Stimulated activated naive CD4-positive, alpha-beta T cell treated with Interleukin-2 at 50 U/mL for 16 hours (primary cell): Measurements from ENCODE around the gene ABCC8.

Source experiments
- DNase-seq: peaks from one replicate; lab custom pipeline; 2025; lab: John Stamatoyannopoulos, UW

Gene ABCC8

GRCh38 chr11:17403980-17404759, 72.5 kb downstream of the ABCC8 start:
- no peak for DNase-seq

GRCh38 chr11:17402486-17402885, 74.2 kb downstream of the ABCC8 start:
- no peak for DNase-seq

DNA sequence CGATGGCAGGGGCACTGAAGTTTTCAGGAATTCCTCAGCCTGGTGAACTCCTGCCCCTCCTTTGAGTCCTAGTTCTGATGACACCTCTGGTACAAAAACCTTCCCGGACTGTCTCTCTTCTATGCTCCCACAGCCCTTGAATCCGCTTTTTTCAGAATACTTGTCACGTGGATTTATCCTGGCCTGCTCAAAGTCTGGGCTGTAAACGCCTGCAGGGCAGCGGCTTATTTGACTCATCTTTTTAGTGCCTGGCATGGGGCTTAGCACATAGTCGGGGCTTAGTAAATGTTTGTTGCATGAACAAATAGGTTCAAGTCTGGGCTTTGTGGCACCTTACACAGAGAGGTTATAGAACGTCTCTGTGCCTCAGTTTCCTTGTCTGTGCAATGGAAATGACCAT, 74.8 kb downstream of the ABCC8 start:
- no peak for DNase-seq

- DNase-seq: no peak
Observed at GRCh38 chr11:17401316-17401715, 75.3 kb downstream of the ABCC8 start.

DNA sequence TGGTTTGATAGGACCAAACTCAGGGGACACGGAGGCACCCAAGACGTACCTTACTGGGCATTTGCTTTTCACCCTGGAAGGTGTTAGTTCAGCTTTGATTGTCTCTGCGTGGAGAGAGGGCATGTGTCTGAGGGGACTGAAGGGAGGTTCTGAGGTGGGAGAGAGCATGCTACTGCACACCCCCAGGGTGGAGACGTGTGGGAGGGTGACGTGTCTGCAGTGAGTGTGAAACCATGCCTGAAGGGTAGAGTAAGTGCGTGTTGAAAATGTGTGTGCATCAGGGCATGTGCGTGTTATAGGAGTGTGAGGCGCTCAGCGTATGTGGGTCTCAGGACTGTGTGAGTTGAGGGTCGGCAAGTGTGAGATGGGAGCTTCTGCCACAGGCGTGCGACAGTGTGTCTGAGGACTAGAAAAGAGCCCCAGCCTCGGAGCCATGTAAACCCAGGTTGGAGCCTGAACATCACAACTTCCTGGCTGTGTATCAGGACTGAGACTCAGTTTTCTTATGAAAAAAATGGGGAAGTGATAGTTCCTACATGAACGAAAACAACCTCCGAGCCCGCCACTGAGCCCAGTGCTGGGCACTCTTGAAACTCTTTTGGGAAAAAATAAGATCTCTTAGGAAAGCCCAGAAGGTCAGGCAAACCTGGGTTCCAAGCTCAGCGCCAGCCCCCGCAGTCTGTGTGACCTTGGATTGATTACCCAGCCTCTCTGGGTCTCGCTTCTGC, 76.4 kb downstream of the ABCC8 start:
- DNase-seq: no peak

GRCh38 chr11:17399236-17399635, 77.4 kb downstream of the ABCC8 start:
- DNase-seq: no peak

GRCh38 chr11:17397311-17398002, 79.2 kb downstream of the ABCC8 start:
- DNase-seq: no peak

DNA sequence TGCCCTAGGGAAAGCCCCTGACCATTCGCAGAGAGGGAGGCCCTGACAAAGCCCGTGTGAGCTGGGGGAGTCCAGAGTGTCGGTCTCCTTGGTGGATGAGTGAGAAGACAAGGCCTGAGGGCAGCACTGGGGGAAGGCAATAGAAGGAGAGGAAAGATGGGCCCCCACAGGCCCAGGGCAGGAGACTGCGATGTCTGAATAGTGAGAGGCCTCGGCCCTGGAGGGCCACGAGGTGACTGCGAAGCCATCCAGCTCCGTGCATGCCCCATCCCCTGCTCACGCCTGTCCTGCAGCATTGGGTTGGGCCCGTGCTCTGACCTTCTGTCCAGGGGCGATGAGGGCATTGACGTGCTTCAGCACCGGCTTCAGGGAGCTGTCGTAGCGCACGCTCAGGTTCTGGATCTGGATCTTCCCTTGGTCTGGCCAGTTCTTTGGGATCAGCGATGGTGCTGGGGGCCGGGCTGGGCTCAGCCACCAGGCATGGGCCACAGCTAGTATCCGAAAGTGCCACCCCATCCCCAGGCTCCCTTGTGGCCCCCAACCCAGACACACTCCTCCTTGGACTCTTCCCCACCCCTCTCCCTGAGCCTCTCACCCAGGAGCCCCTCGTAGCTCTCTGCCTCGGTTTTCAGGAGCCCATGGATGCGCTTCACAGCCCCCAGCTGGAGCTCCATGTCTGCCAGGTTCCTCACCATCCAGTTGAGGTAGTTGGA, 79.9 kb downstream of the ABCC8 start:
- no peak for DNase-seq

- DNase-seq: no peak
Observed at GRCh38 chr11:17395978-17396377, 80.7 kb downstream of the ABCC8 start.

GRCh38 chr11:17395554-17395961, 81.1 kb downstream of the ABCC8 start:
- no peak for DNase-seq

- DNase-seq: no peak
Observed at GRCh38 chr11:17394743-17395390, 81.8 kb downstream of the ABCC8 start.

DNA sequence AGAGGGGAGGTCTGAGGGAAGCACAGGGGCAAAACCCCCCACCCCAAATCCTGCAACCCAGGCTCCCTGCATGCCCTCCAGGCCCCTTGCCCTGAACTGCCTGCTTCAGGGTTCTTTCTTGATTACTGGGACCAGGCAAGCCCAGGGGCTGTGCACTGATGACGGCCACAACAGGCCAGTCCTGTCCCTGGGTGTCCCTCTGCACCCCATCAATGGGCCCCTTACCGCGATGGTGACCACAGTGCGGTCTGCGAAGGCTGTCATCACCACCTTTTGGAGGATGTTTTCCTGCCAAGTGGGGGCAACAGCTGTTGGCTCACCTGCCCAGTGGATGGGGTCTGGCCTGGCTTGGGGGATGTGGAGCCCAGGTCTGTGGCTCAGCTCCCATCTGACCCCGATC, 83.2 kb downstream of the ABCC8 start:
- no peak for DNase-seq

DNA sequence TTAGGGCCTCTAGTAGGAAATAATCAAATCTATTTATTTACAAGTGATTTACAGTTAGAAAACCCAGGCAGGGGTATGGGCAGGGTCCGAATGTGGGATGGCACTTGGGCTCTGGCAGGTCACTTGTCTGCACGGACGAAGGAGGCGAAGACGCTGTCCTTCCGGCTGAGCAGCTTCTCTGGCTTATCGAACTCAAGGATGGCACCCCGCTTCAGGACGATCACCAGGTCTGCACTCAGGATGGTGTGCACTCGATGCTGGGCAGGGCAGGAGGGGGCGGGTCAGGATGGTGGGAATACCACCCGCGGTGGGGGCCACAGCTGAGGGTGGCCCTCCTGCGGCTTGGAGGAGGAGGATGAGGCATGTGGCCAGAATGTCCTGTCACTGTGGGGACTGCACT, 83.8 kb downstream of the ABCC8 start:
- DNase-seq: no peak

GRCh38 chr11:17391493-17392355, 84.9 kb downstream of the ABCC8 start:
- DNase-seq: no peak

DNA sequence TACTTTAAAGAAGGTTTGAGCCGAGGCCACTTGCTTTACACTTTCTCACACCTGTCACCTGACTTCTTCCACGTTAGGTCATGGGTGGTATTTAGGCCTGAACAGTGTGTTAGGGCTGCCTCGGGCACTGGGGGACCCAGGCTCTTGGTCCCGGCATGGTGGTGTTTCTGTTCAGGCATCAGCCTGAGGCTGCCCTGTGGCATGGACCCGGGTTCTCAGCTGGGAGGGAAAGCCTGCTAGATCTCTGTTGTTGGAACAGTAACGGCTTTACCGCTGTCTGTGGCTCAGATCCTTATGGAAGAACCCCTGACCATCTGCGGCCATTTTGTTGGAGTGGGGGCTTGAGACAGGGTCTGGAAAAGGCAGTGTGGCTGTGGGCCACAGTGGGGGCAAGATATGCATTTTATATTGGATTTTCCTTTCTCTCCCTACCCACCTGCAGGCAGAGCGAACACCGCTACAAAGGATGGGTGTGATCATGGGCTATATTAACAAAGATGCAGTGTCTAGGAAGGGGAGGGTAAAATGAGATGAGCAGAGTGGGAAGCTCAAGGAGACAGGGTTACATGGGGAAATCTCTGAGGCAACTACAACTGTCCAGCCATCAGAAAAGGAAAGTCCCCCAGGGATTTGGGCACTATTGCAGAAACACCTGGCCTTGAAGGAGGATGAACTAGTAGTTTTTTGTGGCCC, 86.5 kb downstream of the ABCC8 start:
- DNase-seq: no peak

GRCh38 chr11:17389211-17389956, 87.3 kb downstream of the ABCC8 start:
- peak; percentile 75 for DNase-seq

DNA sequence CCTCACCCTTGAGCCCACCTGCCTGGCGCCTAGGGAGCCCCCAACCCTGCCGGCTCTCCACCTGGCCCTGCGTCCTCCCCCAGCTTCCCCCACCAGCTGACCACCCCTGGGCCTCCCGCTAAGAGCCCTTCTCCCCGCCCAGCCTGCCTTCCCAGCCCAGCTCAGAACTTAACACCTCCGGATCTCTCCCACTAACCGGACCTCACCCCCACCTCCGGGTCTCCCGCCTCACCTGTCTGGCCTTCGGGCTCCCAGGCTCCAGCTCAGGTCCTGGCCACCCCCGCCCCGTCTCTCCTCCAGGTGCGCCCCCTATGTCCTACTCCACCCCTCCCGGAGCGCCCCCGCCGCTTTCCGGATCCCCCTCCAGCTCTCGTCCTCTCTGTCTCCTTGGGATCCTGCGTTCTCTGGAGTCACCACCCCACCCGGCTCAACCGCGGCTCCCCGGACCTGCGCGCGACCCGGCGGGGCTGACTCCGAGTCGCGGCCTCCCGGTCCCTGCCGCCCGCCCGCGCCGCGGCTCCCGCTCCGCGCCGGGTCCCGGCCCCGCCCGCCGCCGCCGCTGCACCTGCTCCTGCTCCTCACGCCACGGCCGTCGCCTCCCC, 87.9 kb downstream of the ABCC8 start, which contains the start of gene KCNJ11:
KCNJ11 (minus strand) TSS at position 51 of the 602 bp plus-strand sequence. CDS start 568 bp downstream, outside the sequence.
- DNase-seq: no peak

DNA sequence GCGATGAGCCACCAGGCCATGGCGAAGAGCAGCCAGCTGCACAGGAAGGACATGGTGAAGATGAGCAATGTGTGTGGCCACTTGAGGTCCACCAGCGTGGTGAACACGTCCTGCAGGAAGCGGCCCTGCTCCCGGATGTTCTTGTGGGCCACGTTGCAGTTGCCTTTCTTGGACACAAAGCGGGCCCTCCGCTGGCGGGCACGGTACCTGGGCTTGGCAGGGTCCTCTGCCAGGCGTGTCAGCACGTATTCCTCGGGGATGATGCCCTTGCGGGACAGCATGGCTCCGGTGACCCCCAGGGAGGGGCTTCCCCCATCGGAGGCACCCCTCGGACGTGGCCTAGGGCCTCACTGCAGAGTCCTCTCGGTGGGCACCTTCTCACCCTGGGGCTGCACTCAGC, 88.8 kb downstream of the ABCC8 start:
- DNase-seq: no peak

GRCh38 chr11:17387254-17387653, 89.4 kb downstream of the ABCC8 start:
- DNase-seq: no peak
